ENCODE data around the gene SLCO4A1. TPM values are rescaled to one million over a fixed set of nuclear protein-coding genes. Genes with fewer than 3 reads are reported as not detected.

The SLCO4A1 gene
- total RNA-seq, 1 donor = under 0.01 TPM

DNA sequence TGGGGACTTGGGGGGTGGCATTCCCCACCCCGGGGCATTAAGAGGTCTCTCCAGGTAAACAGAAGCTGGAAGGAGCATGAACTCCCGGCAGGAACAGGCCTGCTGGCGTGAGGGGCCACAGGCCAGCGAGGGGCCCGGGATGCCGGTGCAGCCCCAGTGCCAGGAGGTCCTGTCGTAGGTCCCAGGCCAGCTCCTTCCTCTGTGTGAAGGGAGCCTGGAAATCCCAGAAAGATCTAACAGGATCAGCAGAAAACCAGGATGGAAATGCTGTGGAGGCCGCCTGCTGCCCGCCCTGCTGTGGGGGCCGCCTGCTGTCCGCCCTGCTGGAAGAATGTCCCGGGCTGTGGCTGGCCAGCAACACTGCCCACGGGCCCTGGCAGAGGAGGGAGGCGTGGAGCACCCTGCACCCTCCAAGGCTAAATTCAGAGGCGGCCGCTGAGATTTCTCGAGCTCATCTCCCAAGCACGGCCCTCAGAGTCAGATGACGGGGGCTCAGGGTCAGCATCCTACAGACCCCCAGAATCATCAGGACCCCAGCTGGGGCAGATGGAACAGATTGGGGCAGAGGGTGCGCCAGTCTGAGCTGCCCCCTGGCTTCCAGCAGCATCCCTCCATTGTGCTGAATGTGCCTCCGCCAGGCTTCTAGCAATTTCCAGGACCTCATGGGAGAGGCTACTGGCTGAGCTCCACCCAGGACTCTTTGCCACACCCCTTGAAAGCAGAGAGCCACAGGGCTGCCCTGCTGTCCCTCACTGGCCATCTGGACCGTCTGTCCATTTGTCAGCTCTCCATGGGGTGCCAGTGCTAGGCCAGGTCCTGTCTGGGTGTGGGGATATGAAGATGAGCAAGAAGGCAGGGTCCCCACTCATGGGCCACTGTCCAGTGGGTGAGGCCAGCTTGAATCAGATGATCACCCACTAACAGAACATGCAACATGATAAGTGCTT is 32.2 kb upstream of the SLCO4A1 start:
- Histone ChIP-seq H3K27ac (ENCODE audit: low read depth, low read length) (no peak overlapping the region), H4K20me1 (ENCODE audit: insufficient read depth, low read length) (peaks cover 4% of the 10 kb centered on the region), H3K4me1 (ENCODE audit: insufficient read depth, low read length) (peaks cover 10% of the 10 kb centered on the region), H3K9me3 (ENCODE audit: low read depth, low read length) (no peaks in the 10 kb centered on the region), H3K36me3 (ENCODE audit: insufficient read depth, low read length) (no peaks in the 10 kb centered on the region), H3K4me2 (ENCODE audit: insufficient read depth, low read length) (no peak overlapping the region), H3K4me3 (ENCODE audit: insufficient read depth, low read length) (no peak overlapping the region), H2AFZ (ENCODE audit: low read length) (no peak overlapping the region), H3K79me2 (ENCODE audit: insufficient read depth, low read length) (no peaks in the 10 kb centered on the region), H3K27me3 (ENCODE audit: insufficient read depth, low read length) (peaks cover 9% of the 10 kb centered on the region)
- TF ChIP-seq, protein P1, sequence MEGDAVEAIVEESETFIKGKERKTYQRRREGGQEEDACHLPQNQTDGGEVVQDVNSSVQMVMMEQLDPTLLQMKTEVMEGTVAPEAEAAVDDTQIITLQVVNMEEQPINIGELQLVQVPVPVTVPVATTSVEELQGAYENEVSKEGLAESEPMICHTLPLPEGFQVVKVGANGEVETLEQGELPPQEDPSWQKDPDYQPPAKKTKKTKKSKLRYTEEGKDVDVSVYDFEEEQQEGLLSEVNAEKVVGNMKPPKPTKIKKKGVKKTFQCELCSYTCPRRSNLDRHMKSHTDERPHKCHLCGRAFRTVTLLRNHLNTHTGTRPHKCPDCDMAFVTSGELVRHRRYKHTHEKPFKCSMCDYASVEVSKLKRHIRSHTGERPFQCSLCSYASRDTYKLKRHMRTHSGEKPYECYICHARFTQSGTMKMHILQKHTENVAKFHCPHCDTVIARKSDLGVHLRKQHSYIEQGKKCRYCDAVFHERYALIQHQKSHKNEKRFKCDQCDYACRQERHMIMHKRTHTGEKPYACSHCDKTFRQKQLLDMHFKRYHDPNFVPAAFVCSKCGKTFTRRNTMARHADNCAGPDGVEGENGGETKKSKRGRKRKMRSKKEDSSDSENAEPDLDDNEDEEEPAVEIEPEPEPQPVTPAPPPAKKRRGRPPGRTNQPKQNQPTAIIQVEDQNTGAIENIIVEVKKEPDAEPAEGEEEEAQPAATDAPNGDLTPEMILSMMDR (IDR thresholded peaks at IDR 0.05; ENCODE audit: extremely low read depth, low read depth, low read length) = no peak
- DNase-seq (ENCODE audit: insufficient read length, low spot score, missing footprints) = no peak

DNA sequence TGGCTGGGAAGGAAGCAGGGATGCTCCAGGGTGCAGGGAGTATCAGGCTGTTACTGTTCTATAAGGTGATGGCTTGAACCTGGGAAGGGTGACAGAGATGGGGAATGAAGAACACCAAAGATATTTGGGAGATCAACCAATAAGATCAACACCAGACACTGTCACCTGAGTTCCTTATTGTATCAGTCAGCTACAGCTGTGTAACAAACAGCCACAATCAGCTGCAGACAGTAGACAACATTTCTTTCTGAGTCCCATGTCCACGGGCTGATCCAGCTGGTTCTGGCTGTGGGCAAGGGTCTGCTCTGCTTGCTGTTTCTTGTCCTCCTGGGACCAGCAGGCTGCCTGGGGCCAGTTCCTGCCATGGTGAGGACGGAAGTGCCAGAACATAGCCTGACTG is 31.3 kb upstream of the SLCO4A1 start:
- Histone ChIP-seq H3K27ac (ENCODE audit: low read depth, low read length) (no peak overlapping the region), H2AFZ (ENCODE audit: low read length) (no peak overlapping the region), H3K4me2 (ENCODE audit: insufficient read depth, low read length) (no peak overlapping the region), H3K4me1 (ENCODE audit: insufficient read depth, low read length) (peaks cover 7% of the 10 kb centered on the region), H3K79me2 (ENCODE audit: insufficient read depth, low read length) (no peaks in the 10 kb centered on the region), H3K36me3 (ENCODE audit: insufficient read depth, low read length) (no peaks in the 10 kb centered on the region), H3K9me3 (ENCODE audit: low read depth, low read length) (no peaks in the 10 kb centered on the region), H3K4me3 (ENCODE audit: insufficient read depth, low read length) (no peak overlapping the region), H4K20me1 (ENCODE audit: insufficient read depth, low read length) (peaks cover 4% of the 10 kb centered on the region), H3K27me3 (ENCODE audit: insufficient read depth, low read length) (peaks cover 9% of the 10 kb centered on the region)
- TF ChIP-seq, protein P1 (IDR thresholded peaks at IDR 0.05; ENCODE audit: extremely low read depth, low read depth, low read length) = no peak
- DNase-seq (ENCODE audit: insufficient read length, low spot score, missing footprints) = no peak

- peaks cover 4% of the 10 kb centered on the region for H4K20me1 ChIP-seq (ENCODE audit: insufficient read depth, low read length)
- no peak for DNase-seq (ENCODE audit: insufficient read length, low spot score, missing footprints)
- H3K9me3 ChIP-seq (ENCODE audit: low read depth, low read length) = no peaks in the 10 kb centered on the region
- no peak overlapping the region for H3K4me3 ChIP-seq (ENCODE audit: insufficient read depth, low read length)
- H3K79me2 ChIP-seq (ENCODE audit: insufficient read depth, low read length) = no peaks in the 10 kb centered on the region
- H3K4me2 ChIP-seq (ENCODE audit: insufficient read depth, low read length) = no peak overlapping the region
- TF ChIP-seq, protein P1 (IDR thresholded peaks at IDR 0.05; ENCODE audit: extremely low read depth, low read depth, low read length) = no peak
- peaks cover 9% of the 10 kb centered on the region for H3K27me3 ChIP-seq (ENCODE audit: insufficient read depth, low read length)
- H2AFZ ChIP-seq (ENCODE audit: low read length) = no peak overlapping the region
- no peak overlapping the region for H3K27ac ChIP-seq (ENCODE audit: low read depth, low read length)
- H3K36me3 ChIP-seq (ENCODE audit: insufficient read depth, low read length) = no peaks in the 10 kb centered on the region
- no peaks in the 10 kb centered on the region for H3K4me1 ChIP-seq (ENCODE audit: insufficient read depth, low read length)
These were observed 30.5 kb upstream of the SLCO4A1 start for GRCh38 chr20:62611819-62612218.
